SIG-M5 treated with dmso at 0.1 percent for 504 hours (cell line): ENCODE results near the gene KCNIP3.
A peak's percentile ranks its signal among the peaks of the same experiment; 100 is the strongest.

Experiments
- DNase-seq: peaks from one replicate; lab custom pipeline; 2025; ENCODE audit not compliant: unreplicated experiment; lab: John Stamatoyannopoulos, UW

The KCNIP3 gene

GRCh38 chr2:95312543-95313201, 15.5 kb downstream of the KCNIP3 start:
- no peak for DNase-seq

- no peak for DNase-seq
Observed at GRCh38 chr2:95313296-95314131, 16.4 kb downstream of the KCNIP3 start.

- DNase-seq, result no peak
Observed at GRCh38 chr2:95314598-95314963, 17.4 kb downstream of the KCNIP3 start.

GRCh38 chr2:95314964-95315611, 17.9 kb downstream of the KCNIP3 start:
- peak; percentile 17 for DNase-seq

- DNase-seq, result no peak
Observed at GRCh38 chr2:95315801-95316411, 18.8 kb downstream of the KCNIP3 start.

- DNase-seq, result no peak
Observed at GRCh38 chr2:95316466-95317122, 19.4 kb downstream of the KCNIP3 start.

GRCh38 chr2:95317123-95317500, 20.0 kb downstream of the KCNIP3 start:
- DNase-seq, result no peak

GRCh38 chr2:95317665-95318425, 20.7 kb downstream of the KCNIP3 start:
- no peak for DNase-seq

GRCh38 chr2:95318431-95319220, 21.5 kb downstream of the KCNIP3 start:
- DNase-seq, result no peak

GRCh38 chr2:95319481-95320343, 22.6 kb downstream of the KCNIP3 start:
- DNase-seq, result no peak

GRCh38 chr2:95320344-95320712, 23.2 kb downstream of the KCNIP3 start:
- DNase-seq, result no peak

GRCh38 chr2:95320986-95321767, 24.0 kb downstream of the KCNIP3 start:
- no peak for DNase-seq

GRCh38 chr2:95323347-95324155, 26.4 kb downstream of the KCNIP3 start:
- peak; percentile 32 for DNase-seq

- DNase-seq, result no peak
Observed at GRCh38 chr2:95325026-95325425, 27.9 kb downstream of the KCNIP3 start.

- DNase-seq, result no peak
Observed at GRCh38 chr2:95325590-95326432, 28.7 kb downstream of the KCNIP3 start.

- no peak for DNase-seq
Observed at GRCh38 chr2:95326433-95327140, 29.4 kb downstream of the KCNIP3 start.
